ENCODE results near the gene ZNF827.

ZNF827 gene

DNA sequence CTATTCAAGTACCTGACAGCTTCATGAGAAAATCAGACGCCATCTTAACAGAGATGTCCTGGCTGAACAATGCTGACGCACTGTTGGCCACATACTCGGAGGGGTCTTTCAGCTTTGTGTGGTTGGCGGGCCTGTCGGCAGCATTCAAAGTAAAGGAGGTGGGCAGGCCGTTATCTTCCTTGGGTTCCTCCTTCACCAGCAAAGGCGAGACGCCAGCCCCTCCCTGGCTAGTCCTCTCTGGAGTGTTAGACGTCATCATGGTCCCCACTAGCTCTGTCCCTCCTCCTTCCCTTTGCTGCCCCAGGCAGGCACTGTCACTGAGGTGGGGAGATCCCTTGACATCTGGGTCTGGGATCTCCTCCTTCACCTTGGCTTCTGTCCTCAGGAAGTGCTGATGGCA is 53.0 kb downstream of the ZNF827 start:
- DNase-seq: no peak

DNA sequence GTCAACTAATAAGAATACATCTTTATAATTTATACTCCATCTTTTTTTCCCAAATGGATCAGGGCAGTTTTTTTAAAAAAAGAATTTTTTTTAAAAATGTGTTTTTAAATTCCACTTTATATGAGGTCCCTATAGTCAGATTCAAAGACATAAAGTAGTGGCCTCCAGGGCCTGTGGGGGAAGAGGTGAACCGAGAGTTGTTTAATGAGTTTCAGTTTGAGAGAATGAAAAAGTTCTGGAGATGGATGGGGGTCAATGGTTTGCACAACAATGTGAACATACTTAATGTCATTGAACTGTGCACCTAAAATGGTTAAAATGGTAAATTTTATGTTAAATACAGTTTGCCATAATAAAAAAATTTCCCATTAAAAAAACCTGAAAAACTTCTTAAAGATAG is 53.8 kb downstream of the ZNF827 start:
- no peak for DNase-seq

DNA sequence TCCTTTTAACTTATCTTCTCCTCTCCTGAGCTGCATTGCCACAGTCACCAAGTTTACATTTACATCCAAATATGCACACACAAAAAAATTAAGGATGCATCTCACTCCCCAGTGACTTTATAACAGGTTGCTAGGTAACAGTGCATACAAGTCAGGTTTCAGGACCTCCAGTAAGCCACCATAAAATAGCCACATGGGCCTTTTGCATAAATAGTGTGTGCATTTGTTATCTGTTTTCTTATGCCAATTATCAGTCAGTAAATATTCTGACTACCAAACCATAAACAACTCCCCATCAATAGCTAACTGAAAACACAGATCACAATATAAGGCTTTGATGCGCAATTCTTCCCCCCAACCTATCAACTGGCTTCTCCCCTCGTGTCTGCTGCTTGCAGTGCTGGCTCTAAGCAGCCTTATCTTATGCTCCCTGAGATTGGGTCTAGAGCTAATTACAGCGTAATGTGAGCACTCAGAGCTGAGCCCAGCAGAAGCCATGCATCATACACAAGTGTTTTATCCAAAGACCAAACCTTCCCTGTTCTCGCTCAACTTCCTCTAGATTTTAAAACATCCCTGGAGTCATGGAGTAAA is 55.4 kb downstream of the ZNF827 start:
- no peak for DNase-seq

- DNase-seq: no peak
Measured at GRCh38 chr4:145882604-145883003, 56.0 kb downstream of the ZNF827 start.

- DNase-seq: no peak
Measured at GRCh38 chr4:145881989-145882388, 56.6 kb downstream of the ZNF827 start.

GRCh38 chr4:145881576-145881975 is 57.0 kb downstream of the ZNF827 start:
- DNase-seq: no peak

- DNase-seq: no peak
Measured at GRCh38 chr4:145880355-145880960, 58.2 kb downstream of the ZNF827 start.

DNA sequence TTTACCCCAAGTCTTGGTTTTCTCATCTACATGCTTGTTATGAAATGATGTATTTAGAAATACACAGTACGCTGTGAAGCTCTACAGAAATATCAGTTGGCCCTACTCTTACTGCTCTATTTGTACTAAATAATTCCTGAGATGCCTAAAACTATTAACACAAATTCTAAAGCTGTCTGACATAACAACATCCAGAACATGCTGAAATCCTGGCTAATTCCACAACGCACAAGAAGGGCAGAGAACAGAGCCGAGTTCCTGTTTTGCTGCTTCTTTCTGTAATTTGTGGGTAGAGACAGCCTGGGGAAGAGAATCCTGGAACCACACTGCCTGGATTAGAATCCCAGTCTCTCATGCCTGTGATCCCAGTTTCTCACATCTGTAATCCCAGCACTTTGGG is 59.0 kb downstream of the ZNF827 start:
- DNase-seq: no peak

- no peak for DNase-seq
Measured at GRCh38 chr4:145878501-145879435, 59.9 kb downstream of the ZNF827 start.

DNA sequence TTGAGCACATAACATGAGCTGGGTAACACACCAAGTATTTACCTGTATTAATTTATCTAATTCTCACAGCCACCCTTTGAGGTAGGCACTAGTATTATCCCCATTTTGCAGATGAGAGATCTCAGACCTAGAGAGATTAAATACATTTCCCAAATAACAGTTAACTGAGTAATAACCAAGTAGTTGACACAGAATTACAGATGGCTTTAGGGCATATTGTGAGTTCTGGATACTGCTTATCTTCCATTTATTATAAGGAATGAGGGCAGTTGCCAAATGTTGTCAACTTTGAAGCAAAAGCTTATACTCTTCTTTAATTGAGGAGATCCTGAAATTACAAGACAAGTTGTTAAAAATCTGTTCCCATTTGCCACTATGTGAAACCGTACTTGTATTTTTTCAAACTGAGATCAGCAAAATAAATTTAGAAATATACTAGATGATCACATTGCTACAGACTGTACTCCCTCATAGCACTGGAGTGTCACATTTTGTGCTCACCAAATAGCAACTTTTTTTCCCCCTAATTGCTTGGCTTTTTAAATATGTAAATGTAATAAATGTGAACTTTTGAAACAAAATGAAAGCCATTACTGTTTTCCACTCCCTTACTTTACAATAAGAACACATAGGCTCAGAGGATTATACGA is 62.0 kb downstream of the ZNF827 start:
- DNase-seq: no peak

DNA sequence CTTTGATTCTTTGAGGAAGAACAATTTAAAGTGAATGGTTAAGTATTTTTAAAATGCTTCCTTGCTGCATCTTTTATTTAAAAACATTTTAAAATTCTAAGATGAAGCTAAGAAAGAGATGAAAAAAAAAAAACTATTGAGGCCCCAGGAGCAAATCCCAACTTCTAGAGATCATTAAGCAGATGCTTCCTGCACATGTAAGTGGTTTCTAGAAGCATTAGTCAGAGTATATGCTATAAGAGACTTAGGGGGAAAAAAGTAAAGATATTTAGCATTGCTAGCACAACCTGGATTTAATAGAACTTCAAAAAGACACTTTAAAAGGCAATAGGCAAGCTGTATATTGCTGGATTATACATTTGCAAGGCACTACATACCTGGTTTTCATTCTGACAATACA is 64.7 kb downstream of the ZNF827 start:
- DNase-seq: no peak

GRCh38 chr4:145871209-145871608 is 67.4 kb downstream of the ZNF827 start:
- DNase-seq: no peak

GRCh38 chr4:145870155-145871020 is 68.2 kb downstream of the ZNF827 start:
- DNase-seq: no peak

DNA sequence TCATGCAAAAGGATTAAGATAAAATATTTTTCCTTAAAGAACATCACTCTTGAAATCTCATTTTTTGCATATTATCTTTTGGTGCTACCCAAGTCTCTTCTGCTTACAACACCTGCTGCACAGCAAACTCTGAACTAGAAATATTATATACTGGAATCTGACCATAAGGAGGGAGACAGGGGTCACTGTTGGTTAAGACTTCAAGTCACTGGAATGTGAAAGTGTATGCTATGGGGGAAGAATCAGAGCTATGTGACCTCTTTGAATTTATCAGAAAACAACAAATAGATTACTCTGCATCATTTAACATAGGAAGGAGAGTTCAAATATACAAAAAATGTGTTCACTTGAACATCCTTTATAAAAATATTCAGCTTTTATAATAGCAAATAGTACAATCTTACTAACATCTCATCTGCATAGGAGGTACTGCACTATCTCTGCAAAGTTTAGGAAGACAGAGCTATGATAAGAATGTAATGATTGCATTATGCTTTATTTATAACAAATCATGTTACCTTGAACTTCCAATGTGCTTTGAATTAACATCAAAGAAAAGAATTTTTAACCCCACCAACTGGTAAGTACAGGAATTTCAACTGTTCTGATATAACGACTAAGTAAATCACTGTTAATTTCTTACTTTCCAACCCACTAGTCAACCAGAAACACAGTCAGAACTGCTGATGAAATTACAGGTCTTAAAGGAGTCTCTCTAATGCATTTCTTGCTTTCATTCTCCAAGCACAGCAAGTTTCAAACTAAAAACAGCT is 69.8 kb downstream of the ZNF827 start:
- no peak for DNase-seq

- DNase-seq: no peak
Measured at GRCh38 chr4:145867406-145867805, 71.2 kb downstream of the ZNF827 start.

DNA sequence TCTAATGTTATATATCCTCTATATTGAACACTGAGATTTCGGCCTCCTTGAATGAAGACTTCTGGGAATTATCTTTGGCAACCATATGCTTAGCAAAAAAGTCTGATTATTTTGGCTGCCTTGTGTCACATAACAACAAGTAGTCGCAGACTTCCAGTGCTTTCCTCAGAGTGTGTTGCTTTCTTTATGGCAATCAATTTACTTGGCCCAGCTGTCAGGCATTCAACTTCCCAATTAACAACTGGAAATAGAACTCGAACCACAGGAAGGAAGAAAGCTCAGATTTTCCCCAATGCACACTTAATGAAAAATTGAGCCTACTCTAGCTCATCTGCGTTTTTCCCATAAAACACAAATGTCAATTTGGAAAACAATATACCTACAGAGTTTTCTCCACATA is 71.6 kb downstream of the ZNF827 start:
- DNase-seq: no peak

DNA sequence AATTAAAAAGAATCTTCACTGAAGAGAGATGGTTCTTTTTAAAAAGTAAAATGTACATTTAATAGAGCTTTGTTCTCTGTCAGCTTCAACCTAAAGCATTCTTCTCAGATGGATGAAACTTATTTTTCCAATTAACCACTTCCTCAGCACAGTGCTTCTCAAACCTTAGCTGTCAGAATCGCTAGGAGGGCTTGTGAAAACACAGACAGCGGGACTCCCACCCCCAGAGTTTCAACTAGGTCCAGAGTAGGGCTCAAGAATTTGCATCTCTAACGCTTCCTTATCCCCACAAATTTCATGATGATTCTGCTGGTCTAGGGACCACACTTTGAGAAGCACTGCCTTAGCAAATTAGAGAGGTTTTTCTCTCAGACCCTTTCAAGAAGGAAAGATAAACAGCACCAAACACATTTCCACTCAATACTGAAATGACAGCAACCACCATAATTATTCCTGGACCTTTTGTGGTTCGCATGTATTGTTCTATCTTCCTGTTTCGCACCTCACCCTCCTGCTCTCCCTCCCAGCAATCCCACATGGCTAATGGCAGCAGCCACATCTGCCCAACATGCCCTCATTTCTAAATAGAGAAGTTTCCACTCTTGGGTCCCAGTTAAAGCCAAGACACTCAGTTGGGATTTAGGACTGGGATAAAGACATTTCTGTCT is 73.2 kb downstream of the ZNF827 start:
- DNase-seq: no peak

DNA sequence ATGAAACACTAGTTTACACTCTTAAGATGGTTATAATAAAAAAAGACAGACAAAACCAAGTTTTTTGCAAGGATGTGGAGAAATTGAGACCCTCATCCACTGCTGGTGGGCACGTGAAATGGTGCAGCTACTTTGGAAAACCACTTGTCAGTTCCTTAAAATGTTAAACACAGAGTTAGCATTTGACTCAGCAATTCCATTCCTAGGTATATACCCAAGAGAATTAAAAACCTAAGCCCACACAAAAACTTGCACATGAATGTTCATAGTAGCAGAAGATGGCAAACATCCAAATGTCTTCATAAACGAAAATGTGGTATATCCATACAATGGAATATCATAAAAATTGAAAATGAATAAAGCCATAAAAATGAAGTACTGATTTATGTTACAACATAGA is 75.4 kb downstream of the ZNF827 start:
- DNase-seq: no peak

DNA sequence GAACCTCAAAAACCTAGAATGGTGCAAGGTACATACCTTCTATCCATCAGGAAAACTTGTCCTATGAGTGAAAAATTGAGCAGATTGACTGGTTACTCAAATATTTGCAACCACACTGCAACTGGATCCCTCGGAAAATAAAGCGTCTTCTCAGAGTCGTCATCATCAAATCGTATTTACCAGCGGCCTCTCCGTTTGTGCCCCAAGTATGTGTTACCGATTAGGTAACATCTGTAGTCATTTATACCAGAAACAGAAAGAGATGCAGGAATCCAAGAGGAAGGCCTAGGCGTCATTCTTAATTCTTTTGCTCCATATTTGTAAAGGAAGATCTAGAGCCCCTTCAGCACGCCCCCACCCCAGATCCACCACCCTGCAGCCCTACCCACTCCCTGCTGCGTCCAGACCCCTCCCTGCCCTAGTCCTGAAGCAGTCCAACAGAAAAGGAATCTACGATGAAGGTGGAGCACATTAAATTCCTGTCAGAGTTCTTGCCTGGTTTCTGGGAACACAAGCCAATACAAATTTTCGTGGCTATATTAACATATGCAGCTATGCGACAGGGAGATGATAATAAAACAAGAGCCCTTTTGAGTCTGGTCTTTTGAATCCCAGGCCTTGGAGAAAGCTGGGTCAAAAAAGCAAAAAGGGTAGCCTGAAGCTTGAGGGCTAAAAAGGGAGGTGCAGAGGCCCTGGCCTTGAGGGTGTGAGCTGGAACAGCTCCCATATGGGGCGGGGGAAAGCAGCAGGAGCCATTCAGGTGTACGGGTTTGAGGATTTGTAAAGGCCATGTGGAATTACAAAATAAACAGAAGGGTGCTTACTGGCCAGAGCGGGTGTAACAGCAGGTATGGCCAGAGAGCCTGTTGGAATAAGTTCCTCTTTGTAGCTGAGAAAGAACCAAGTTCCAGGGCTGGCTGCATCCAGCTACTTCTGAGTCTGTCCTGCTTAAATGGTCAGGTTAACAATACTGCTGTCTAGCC is 77.0 kb downstream of the ZNF827 start:
- no peak for DNase-seq

DNA sequence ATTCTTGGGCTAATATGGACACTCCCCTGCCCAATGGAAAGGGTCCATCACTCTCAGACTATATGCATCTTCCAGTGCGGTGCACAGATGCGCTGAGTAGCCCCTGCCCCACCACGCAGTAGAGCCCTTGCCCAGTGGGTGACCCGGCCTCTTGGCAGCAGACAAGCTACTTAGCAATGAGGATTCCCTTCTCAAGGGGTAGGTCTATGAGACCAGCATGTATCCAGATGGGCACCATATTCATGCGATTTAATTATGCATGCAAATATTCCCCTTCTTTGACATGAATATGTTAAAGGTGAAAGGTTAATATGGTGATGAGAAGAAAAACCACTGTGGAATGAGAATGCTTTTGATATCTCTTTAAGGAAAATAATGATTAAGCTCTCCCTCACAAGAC is 77.7 kb downstream of the ZNF827 start:
- no peak for DNase-seq

Data from inflammatory macrophage treated with lipopolysaccharide for 4 hours (primary cell).